Activated T-helper 1 cell treated with anti-CD3 and anti-CD28 coated beads, Interleukin-2, amount 50 U/mL, for 16 hours (primary cell): ENCODE results near the gene OR13C5.
"Not testable (repeated sequence)": the region's sequence is repeated elsewhere in the genome, so short reads cannot be mapped to it uniquely, and the experiment has no call there.

Experiments
- DNase-seq, 2 donors: peaks; one replicate each; pipeline ENCODE4 v3.0.0-alpha.2; 2020; ENCODE audit warnings: low read depth in 1 of 2, low spot score in 1 of 2

Gene OR13C5

GRCh38 chr9:104599313-104599712, at the start of gene OR13C5:
Gene OR13C5 (minus strand): TSS chr9:104599413. CDS start chr9:104599413, 0 bp downstream.
- DNase-seq: not testable (repeated sequence)

- no peak for DNase-seq
Measured at GRCh38 chr9:104635456-104635855, 36.2 kb upstream of the OR13C5 start.

GRCh38 chr9:104633976-104634520, 34.8 kb upstream of the OR13C5 start:
- DNase-seq: no peak

GRCh38 chr9:104625964-104626363, 26.8 kb upstream of the OR13C5 start:
- not testable (repeated sequence) for DNase-seq

- DNase-seq: no peak
Measured at GRCh38 chr9:104618104-104618503, 18.9 kb upstream of the OR13C5 start, which contains the start of gene OR13C9. Gene OR13C9 (minus strand): TSS chr9:104618204. CDS start chr9:104618204, 0 bp downstream.

GRCh38 chr9:104617418-104617817, 18.2 kb upstream of the OR13C5 start:
- DNase-seq: no peak

- DNase-seq: no peak
Measured at GRCh38 chr9:104611213-104611612, 12.0 kb upstream of the OR13C5 start.

- DNase-seq: no peak
Measured at GRCh38 chr9:104608336-104608735, 9.1 kb upstream of the OR13C5 start.

GRCh38 chr9:104606152-104606551, 6.9 kb upstream of the OR13C5 start:
- DNase-seq: no peak

GRCh38 chr9:104605527-104605926, 6.3 kb upstream of the OR13C5 start, which contains the start of gene OR13C2:
Gene OR13C2 (minus strand): TSS chr9:104605627. CDS start chr9:104605627, 0 bp downstream.
- DNase-seq: not testable (repeated sequence)

- DNase-seq: no peak
Measured at GRCh38 chr9:104604801-104605200, 5.6 kb upstream of the OR13C5 start.

- not testable (repeated sequence) for DNase-seq
Measured at GRCh38 chr9:104598749-104599148, 464 bp downstream of the OR13C5 start.

GRCh38 chr9:104589626-104590025, 9.6 kb downstream of the OR13C5 start:
- no peak for DNase-seq

GRCh38 chr9:104586496-104587180, 12.6 kb downstream of the OR13C5 start:
- DNase-seq: no peak

- no peak for DNase-seq
Measured at GRCh38 chr9:104580562-104580961, 18.7 kb downstream of the OR13C5 start.

- DNase-seq: no peak
Measured at GRCh38 chr9:104577263-104577662, 21.9 kb downstream of the OR13C5 start.

- no peak for DNase-seq
Measured at GRCh38 chr9:104575456-104575855, 23.8 kb downstream of the OR13C5 start.

GRCh38 chr9:104572612-104573011, 26.6 kb downstream of the OR13C5 start:
- DNase-seq: no peak

GRCh38 chr9:104568868-104569267, 30.3 kb downstream of the OR13C5 start, which contains the start of gene OR13C8:
Gene OR13C8 (plus strand): TSS chr9:104569168. CDS start chr9:104569168, 0 bp downstream.
- no peak for DNase-seq

- no peak for DNase-seq
Measured at GRCh38 chr9:104564358-104564757, 34.9 kb downstream of the OR13C5 start.

GRCh38 chr9:104556830-104557634, 42.2 kb downstream of the OR13C5 start:
- no peak for DNase-seq

GRCh38 chr9:104555521-104555920, 43.7 kb downstream of the OR13C5 start:
- no peak for DNase-seq
